Endodermal cell (in vitro differentiated cells): Measurements from ENCODE around the gene NRP1. TPM values are rescaled to one million over a fixed set of nuclear protein-coding genes. Genes with fewer than 3 reads are reported as not detected.

Experiments
- DNase-seq: peaks from one replicate; pipeline ENCODE4 v3.0.0-alpha.2; 2017
- H3K27ac ChIP-seq: 2 replicates; pipeline ENCODE4 v1.5.1; 2013; ENCODE audit warnings: mild to moderate bottlenecking, low read depth, low read length, moderate library complexity
- H3K27me3 ChIP-seq: 2 replicates; pipeline ENCODE4 v1.6.1; 2013; ENCODE audit warnings: mild to moderate bottlenecking, low read length, moderate library complexity; ENCODE audit not compliant: insufficient read depth, control insufficient read depth, poor library complexity, severe bottlenecking
- H3K36me3 ChIP-seq: 2 replicates; pipeline ENCODE4 v1.7.0; 2013; ENCODE audit warnings: mild to moderate bottlenecking, low read length, moderate library complexity; ENCODE audit not compliant: control insufficient read depth, insufficient read depth
- H3K4me1 ChIP-seq: one replicate; pipeline ENCODE4 v1.7.0; 2013; ENCODE audit warnings: low read length; ENCODE audit not compliant: control insufficient read depth, insufficient read depth
- H3K4me3 ChIP-seq: 2 replicates; pipeline ENCODE4 v1.5.1; 2013; ENCODE audit warnings: mild to moderate bottlenecking, low read length, moderate library complexity
- H3K9ac ChIP-seq: 2 replicates; pipeline ENCODE4 v1.6.1; 2013; ENCODE audit warnings: mild to moderate bottlenecking, low read length, moderate library complexity; ENCODE audit not compliant: poor library complexity, severe bottlenecking; ENCODE audit errors: extremely low read depth
- H3K9me3 ChIP-seq: 2 replicates; pipeline ENCODE4 v1.6.1; 2013; ENCODE audit warnings: mild to moderate bottlenecking, low read length, moderate library complexity; ENCODE audit not compliant: control insufficient read depth
- H3K27ac Mint-ChIP-seq: 2 replicates; pipeline ENCODE4 v1.8.0; 2020; ENCODE audit warnings: mixed read lengths
- H3K27me3 Mint-ChIP-seq: 2 replicates; pipeline ENCODE4 v1.8.0; 2021; ENCODE audit warnings: mild to moderate bottlenecking, mixed read lengths; ENCODE audit not compliant: insufficient read depth
- H3K36me3 Mint-ChIP-seq: 2 replicates; pipeline ENCODE4 v1.8.0; 2020; ENCODE audit warnings: low read depth, mixed read lengths
- H3K4me1 Mint-ChIP-seq: 2 replicates; pipeline ENCODE4 v1.8.0; 2020; ENCODE audit warnings: mixed read lengths
- H3K4me3 Mint-ChIP-seq: 2 replicates; pipeline ENCODE4 v1.8.0; 2020; ENCODE audit warnings: mild to moderate bottlenecking, moderate library complexity, mixed read lengths
- H3K9me3 Mint-ChIP-seq: 2 replicates; pipeline ENCODE4 v1.8.0; 2020; ENCODE audit warnings: mild to moderate bottlenecking, mixed read lengths
- CTCF ChIP-seq: fragments of 200-600 bp; sonication (generic); conservative IDR thresholded peaks from 2 replicates; pipeline ENCODE4 v1.5.0; 2021; ENCODE audit warnings: antibody characterized with exemption, mild to moderate bottlenecking
- WGBS, 2 experiments: methylation state at CpG; one replicate each; pipeline versions ENCODE4 v1.1.5 to v1.1.7; 2013; ENCODE audit warnings: missing lambda C conversion rate in 2 of 2, mixed read lengths in 1 of 2; ENCODE audit not compliant: insufficient coverage in 1 of 2, insufficient read length in 1 of 2; 5-methylcytosine and 5-hydroxymethylcytosine counted together
- total RNA-seq, 2 donors: library from RNA; stranded (reverse); fragmentation: NEBNext Ultra II Directional in 1 of 2; extraction: Animal tissue kit (Norgen Biotek cat#: 25700) in 1 of 2; gene quantifications; 2 replicates in 1 of 2; 3 replicates in 1 of 2; pipeline ENCODE4 v1.2.1, GENCODE V29; 2021

NRP1 gene
- total RNA-seq, 2 donors from 2014 or later, result 20.7 to 30.6 TPM

GRCh38 chr10:33273295-33274002 is 61.0 kb downstream of the NRP1 start:
- Mint-ChIP-seq H3K4me3 (no peak overlapping the region), H3K36me3 (peaks cover 15% of the 10 kb centered on the region), H3K4me1 (peaks cover 38% of the 10 kb centered on the region), H3K27ac (peak overlapping the region; percentile 57), H3K27me3 (no peaks in the 10 kb centered on the region), H3K9me3 (no peaks in the 10 kb centered on the region)
- H3K4me3 ChIP-seq, result no peak overlapping the region
- peaks cover 29% of the 10 kb centered on the region for H3K36me3 ChIP-seq
- peak; percentile 63 for DNase-seq
- no peaks in the 10 kb centered on the region for H3K27me3 ChIP-seq
- 82 to 85% methylated on average over 15 to 19 of the region's 19 CpGs for WGBS, 2 experiments
- H3K27ac ChIP-seq, result peak overlapping the region; percentile 40
- no peak for TF ChIP-seq CTCF
- H3K9ac ChIP-seq, result no peak overlapping the region
- H3K4me1 ChIP-seq, result peaks cover 8% of the 10 kb centered on the region
- no peaks in the 10 kb centered on the region for H3K9me3 ChIP-seq

GRCh38 chr10:33272635-33273034 is 61.8 kb downstream of the NRP1 start:
- Histone ChIP-seq H3K9ac (no peak overlapping the region), H3K27ac (peak overlapping the region; percentile 57), H3K36me3 (peaks cover 37% of the 10 kb centered on the region), H3K27me3 (no peaks in the 10 kb centered on the region), H3K9me3 (no peaks in the 10 kb centered on the region), H3K4me3 (no peak overlapping the region), H3K4me1 (peaks cover 8% of the 10 kb centered on the region)
- no peak for TF ChIP-seq CTCF
- H3K4me1 Mint-ChIP-seq, result peaks cover 38% of the 10 kb centered on the region
- 57 to 82% methylated on average over 3 to 7 of the region's 7 CpGs for WGBS, 2 experiments
- no peak for DNase-seq
- no peaks in the 10 kb centered on the region for H3K9me3 Mint-ChIP-seq
- peak overlapping the region; percentile 48 for H3K27ac Mint-ChIP-seq
- H3K27me3 Mint-ChIP-seq, result no peaks in the 10 kb centered on the region
- H3K4me3 Mint-ChIP-seq, result no peak overlapping the region
- H3K36me3 Mint-ChIP-seq, result peaks cover 19% of the 10 kb centered on the region

GRCh38 chr10:33271969-33272583 is 62.4 kb downstream of the NRP1 start:
- no peak for DNase-seq
- no peaks in the 10 kb centered on the region for H3K9me3 Mint-ChIP-seq
- H3K27me3 ChIP-seq, result no peaks in the 10 kb centered on the region
- H3K4me3 Mint-ChIP-seq, result no peak overlapping the region
- H3K27ac ChIP-seq, result peak overlapping the region; percentile 72
- peaks cover 35% of the 10 kb centered on the region for H3K4me1 Mint-ChIP-seq
- TF ChIP-seq CTCF, result no peak
- no peaks in the 10 kb centered on the region for H3K9me3 ChIP-seq
- H3K27ac Mint-ChIP-seq, result no peak overlapping the region
- H3K27me3 Mint-ChIP-seq, result no peaks in the 10 kb centered on the region
- no peak overlapping the region for H3K4me3 ChIP-seq
- H3K4me1 ChIP-seq, result peaks cover 8% of the 10 kb centered on the region
- H3K9ac ChIP-seq, result no peak overlapping the region
- H3K36me3 Mint-ChIP-seq, result peaks cover 21% of the 10 kb centered on the region
- 73 to 87% methylated on average over 3 to 4 of the region's 4 CpGs for WGBS, 2 experiments
- peaks cover 42% of the 10 kb centered on the region for H3K36me3 ChIP-seq
